GM19397 (cell line): ENCODE data around the gene PIP5KL1.
A peak's percentile ranks its signal among the peaks of the same experiment; 100 is the strongest.

Experiments
- ATAC-seq: cut with Tn5 transposase; IDR thresholded peaks from one replicate; pipeline ENCODE4 v1.9.1; 2021; ENCODE audit warnings: mild to moderate bottlenecking, moderate library complexity; ENCODE audit not compliant: unreplicated experiment

PIP5KL1 gene

DNA sequence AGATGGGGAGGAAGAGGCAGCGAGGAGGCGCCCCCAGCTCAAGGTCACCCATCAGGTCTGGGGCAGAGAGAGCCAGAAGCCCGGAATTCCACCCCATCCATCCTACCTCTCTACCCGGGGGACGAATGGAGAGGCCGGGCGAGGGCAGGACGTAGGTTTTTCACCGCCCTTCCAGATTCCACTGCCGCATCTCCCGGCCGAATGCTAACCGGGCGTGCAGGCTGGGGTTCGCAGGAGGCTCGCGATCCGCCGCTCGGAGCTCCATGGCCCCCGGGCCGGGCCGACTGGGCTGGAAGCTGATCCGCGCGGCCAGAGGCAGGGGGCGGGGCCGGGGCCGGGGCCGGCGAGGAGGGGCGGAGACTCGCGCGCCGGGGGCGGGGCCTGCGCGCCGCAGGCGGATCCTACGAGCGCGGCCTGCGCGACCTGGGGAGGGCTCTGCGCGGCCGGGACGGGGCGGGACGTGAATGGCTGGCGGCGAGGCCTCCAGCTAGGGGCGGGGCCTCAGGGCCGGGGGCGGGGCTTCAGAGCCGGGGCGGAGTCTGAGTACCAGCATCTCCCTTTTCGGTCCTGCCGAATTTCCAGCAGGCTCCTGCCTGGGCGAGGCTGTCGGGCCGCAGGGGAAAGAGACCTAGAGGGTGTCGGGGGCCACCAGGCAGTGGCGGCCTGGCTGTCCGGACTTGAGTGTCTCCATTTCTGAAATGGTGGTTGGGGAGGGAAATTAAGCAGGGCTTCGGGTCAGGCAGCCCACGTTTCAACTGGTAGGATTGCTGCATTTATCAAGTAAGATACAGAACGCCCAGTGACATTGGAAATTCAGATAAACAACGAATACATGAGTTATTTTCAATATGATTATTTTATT is 13.6 kb downstream of the PIP5KL1 start, which contains the start of gene ST6GALNAC4:
Gene ST6GALNAC4, minus strand, starts transcription at position 322 of the 862 bp plus-strand sequence. CDS start 622 bp downstream, outside the sequence.
- peak; percentile 76 for ATAC-seq

DNA sequence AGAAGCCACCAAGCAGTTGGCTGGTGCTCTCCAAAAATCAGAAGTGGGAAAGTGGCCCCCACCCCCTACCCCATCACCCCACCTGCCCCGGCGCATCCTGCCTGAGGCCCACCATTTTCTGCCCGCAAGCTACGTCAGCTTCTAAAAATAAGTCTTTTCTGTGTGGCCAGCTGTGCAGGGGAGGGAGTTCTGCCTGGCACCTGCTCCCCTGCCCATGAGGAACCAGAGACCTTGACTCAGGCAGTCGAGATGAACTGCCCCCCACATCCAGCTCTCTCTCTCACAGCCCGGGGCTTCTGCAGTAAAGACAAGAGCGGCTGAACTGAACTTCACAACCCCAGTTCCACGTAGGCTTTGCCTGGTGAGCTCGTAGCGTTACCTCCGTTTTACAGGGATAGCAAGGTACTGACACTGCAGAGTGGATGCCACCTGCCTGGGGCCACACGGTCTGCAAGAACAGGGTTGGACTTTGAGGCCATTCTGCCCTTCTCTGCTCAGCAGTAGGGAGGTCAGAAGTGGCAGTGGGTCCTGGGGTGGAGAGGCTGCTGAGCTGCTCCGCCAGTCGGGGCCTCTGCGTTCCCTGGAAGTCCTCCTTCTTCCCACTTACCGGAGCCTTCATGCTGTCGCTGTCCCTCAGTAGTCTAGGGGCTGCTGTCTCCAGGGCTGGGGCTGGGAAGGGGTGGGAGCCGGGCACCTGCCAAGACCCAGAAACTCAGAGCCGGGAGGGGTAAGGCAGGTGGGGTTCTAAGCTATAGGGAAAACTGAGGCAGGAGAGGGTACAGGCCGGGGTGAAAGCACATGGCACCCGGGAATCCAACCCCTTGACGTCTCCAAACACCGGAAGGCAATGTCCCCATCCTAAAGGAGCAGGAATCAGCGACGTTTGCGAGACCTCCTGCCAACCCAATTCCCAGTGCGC is 14.5 kb downstream of the PIP5KL1 start:
- ATAC-seq: no peak

GRCh38 chr9:127915325-127915752 is 15.2 kb downstream of the PIP5KL1 start:
- ATAC-seq: no peak

DNA sequence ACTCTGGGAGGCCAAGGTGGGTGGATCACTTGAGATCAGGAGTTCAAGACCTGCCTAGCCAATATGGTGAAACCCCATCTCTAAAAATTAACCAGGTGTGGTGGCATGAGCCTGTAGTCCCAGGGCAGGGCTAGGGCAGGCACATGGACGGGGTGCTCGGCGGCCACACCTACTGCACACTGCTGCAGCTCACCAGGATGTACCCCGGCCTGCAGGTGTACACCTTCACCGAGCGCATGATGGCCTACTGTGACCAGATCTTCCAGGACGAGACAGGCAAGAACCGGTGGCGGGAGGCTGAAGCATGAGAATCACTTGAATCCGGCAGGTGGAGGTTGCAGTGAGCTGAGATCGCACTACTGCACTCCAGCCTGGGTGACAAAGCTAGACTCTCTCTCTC is 16.9 kb downstream of the PIP5KL1 start:
- no peak for ATAC-seq

DNA sequence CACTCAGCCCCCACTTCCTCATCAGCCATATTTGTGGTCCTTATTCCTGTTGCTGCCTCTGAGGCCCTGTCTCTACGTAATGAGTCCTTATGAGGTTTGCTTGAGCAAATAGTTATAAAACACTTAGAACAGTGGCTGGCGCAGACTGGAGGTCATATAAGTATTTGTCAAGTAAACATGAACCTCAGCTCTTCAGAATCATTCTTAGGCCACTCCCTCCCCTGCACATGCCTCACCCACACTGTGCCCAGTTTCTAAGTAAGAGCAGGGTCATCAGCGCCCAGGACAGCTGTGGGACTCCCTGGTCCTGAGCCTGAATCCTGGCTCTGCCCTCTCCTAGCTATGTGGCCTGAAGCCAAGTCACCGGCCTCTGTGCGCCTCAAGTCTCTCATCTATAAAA is 17.7 kb downstream of the PIP5KL1 start:
- ATAC-seq: no peak

DNA sequence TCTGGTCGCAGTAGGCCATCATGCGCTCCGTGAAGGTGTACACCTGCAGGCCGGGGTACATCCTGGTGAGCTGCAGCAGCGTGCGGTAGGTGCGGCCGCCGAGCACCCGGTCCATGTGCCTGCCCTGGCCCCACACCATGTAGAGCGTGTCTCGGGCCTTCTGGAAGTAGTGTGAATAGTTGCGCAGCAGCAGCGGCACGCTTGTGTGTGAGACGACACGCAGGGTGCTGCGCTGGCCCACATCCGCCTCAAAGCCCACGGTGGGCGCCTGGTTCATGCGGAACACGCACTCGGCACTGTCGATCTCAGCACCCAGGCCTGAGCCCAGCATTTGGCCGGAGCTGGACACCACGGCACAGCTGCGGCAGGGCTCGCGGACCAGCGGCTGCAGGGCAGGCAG is 18.3 kb downstream of the PIP5KL1 start:
- no peak for ATAC-seq

DNA sequence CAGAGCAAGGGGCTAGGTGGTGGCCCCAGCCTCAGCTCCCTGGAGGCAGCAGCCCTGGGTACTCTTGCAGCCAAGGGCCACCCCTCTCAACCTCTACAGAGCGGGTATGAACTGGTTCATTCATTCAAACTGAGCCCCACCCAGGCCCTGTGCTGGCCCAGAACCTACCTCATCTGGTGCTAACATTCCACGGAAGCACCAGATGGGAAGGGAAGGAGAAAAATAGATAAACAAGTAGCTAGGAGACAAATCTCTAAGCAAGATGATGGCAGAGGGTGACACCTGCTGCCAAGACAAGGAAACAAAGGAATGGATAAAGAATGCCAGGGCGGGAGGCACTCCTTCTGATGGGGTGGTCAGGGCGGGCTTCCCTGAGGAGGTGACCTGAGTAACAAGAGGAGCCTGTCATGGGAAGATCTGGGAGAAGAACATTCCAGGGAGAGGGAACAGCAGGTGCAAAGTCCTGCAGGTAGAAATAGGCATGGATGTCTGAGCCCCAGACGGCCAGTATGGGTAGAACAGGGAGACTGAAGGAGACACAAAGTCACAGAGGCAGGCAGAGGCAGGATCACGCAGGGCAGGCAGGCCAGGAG is 19.9 kb downstream of the PIP5KL1 start:
- ATAC-seq: no peak

DNA sequence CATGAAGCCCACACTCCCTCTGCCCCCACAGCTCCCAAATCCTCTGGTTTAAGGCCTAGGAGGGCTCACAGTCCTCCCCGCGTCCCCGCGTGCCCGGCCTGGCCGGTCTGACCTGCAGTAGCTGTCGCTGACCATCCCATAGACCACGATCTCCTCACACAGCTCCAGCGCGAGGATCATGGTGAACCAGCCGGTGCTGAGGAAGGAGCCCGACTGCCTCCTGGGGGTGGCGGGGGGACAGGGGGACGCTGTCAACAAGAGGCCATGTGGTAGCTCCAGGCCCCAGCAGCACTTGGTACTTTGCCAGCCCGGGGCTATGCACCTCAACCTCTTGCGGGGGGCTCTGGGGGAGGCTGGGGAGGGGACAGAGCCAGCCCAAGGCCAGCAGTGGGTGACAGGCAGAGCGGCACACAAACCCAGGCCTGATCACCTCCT is 20.7 kb downstream of the PIP5KL1 start:
- ATAC-seq: no peak

DNA sequence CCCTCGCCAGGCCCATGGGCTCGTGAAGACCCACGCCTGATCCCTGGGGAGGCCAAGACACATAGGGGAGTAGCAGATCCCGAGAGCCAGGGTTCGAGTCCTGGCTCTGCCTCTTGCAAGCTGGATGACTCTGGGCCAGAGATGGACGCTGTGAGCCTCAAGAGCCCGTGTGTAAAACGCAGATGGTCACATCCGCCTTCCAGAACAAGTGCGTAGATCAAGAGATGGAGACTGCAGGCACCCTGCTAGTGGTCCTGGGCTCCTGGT is 22.0 kb downstream of the PIP5KL1 start:
- no peak for ATAC-seq

- ATAC-seq: no peak
These were observed 22.5 kb downstream of the PIP5KL1 start for GRCh38 chr9:127907867-127908659.

- ATAC-seq: no peak
These were observed 24.8 kb downstream of the PIP5KL1 start for GRCh38 chr9:127905788-127906191.

DNA sequence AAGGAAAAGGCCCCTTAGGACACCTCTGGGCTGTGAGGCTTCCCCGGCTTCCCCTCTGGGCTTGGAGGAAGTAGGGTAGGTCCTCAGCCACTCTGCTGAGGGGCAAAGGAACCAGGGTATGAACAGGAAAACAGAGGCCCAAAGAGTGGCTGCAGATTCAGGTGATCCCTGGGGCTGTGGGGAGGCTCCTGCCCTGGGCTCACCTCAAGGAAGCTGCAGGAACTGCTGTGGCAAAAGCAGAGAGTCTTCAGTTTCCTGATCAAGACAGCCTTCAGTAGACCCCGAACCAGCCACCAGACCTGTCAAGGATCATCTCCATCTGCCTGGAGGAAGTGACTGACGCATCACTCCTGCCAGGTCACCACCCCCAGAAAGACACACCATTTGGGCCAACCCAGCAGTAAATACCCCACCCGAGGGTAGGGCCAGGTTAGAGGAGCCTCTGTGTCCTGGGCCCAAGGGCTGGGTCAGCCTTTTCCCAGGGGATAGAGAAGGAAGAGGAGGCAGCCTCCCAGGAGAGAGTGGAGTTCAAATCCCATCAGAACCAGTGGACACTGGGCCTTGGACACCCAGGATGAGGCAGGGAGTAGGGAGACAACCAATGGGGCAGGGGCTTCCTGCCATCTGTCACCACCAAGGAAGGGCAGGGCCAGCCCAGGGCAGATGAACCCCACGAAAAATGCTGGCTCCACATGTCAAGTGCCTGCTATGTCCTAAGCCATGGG is 25.4 kb downstream of the PIP5KL1 start:
- no peak for ATAC-seq

DNA sequence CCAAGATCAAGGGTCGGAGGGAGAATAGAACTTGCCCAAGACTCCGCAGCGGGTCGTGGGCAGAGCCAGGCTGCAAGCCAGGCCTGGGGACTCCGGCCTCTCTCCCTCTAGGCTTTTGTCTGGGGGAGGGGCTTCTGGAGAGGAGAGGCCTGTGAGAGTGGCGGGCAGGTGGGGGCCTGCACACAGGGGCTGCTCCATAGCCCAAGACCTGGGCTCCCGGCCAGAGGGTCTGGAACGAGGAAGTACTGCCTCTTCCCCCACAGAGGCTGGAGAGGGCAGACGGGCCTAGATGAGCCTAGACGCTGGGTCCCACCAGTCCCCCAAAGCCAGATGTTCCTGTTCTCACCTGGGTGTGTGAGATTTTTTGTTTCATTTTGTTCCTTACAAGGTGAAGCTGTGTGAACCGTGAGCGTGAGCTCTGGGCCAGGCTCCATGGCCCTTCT is 26.0 kb downstream of the PIP5KL1 start:
- no peak for ATAC-seq

DNA sequence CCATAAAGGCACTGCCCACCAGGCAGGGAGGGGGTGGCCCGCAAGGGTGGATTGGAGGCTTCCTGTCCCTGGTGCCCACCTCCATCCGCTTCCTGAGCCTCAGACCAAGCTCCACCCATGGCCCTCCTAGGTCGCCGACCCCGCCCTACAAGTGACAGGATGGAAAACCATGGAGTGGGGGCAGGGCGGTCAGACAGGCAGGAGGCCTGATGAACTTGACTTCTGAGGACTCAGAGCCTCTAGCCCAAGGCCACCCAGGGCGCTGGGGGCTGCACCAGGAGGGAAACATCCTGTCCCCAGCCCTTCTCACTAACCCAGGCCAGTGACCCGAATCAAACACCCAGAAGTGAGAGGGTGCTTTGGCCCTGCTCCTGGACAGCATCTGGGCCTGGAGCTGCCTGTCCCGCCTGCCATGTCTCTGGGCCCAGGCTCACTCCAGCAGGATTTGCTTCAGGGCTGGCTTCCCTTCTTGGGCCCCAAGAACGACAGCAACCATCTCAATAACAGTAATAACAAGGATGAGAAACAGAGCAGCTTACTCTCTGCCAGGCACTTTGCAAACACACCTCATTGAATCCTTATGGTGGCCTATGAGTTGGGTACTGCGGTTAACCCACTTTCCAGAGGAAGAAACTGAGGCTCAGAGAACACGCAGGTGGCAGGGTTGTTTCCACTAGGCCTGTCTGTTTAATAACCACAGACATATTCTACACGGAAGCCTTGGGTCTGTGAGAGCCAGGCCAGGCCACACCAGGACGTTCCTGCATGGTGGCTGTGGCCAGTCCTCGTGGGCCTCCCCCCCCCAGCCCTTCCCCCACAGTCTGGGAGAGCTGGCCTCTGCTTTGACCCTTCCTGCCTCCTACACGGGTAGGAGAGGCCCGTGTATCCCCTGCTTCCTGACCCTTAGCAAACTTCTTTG is 26.8 kb downstream of the PIP5KL1 start:
- no peak for ATAC-seq

DNA sequence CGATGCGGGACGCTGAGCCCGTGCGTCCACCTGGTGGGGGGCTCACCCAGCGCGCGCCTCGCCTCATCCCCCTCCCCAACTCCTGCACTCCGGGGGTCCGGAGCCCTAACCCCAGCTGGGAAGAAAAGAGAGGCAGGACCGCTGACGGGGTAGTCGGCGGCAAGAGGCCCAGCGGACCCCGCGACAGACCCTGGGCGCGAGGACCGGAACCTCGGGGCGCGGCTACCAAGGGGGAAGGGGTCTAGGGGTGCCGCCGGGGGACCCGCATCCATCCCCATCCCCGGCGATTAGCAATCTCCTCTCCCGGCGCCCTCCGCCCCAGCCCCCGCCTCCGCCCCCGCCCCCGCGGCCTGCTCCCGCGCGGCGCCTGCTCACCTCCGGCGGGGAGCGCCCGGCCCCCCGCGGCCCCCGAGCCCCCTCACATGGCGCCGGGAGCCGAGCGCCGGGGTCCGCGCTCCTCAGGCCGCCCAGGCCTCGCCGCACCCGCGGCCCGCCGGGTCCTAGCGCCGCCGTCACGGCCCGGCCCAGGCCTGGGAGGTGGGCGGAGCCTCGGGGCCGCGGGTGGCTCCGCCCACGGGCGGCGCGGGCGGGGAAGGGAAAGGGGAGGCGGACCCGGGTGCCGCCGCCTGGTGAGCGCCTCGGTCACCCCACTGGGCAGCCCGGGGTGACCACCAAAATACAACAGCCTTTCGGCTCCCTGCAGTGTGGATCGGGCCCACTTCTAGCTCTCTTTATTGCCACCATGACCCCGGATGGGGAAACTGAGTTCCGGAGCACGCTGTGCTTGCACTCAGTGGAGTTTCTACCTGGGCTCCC is 31.2 kb downstream of the PIP5KL1 start, which contains the start of gene ST6GALNAC6:
Gene ST6GALNAC6, minus strand, starts transcription at position 476 of the 816 bp plus-strand sequence. CDS start 1,622 bp downstream, outside the sequence.
- peak; percentile 66 for ATAC-seq

- no peak for ATAC-seq
These were observed 32.0 kb downstream of the PIP5KL1 start for GRCh38 chr9:127898433-127899127.

DNA sequence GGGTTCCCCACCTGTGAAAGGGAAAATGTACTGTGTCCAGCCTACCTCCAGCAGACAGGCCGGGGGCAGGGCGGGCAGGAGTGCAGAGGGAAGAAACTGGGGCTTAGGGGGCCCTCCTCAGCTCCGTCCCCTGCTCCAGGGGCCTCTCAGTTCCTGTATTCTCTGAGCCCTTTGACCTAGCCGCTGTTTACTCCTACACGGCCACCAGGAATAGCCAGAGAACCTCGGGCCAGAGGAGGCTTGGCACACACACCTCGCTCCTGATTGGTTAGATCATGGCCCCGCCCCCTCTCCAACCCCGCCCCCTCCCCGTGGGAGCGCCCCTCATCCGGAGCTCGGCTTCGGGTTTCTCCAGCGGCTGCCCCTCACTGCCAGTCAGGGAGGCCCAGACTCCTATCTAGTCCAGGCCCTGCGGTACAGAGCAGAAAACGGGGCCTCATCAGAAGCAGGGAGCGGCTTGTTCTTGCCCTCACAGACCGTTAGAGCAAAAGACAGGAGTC is 33.3 kb downstream of the PIP5KL1 start:
- no peak for ATAC-seq
